Activated T-helper 2 cell treated with anti-CD3 and anti-CD28 coated beads, Interferon-gamma antibody, Interleukin-2, Interleukin-4, amounts not matched to agents 10 μg/mL and 5 μg/mL and 100 μg/mL, durations not matched to agents 14 hours and 24 hours and 36 hours (primary cell): Measurements from ENCODE around the gene GOLGB1. TPM values are rescaled to one million over a fixed set of nuclear protein-coding genes. Genes with fewer than 3 reads are reported as not detected.
"Not testable (repeated sequence)": the region's sequence is repeated elsewhere in the genome, so short reads cannot be mapped to it uniquely, and the experiment has no call there.

ENCODE experiments used
- DNase-seq: peaks from one replicate; pipeline ENCODE4 v3.0.0; 2021; ENCODE audit warnings: low spot score
- H3K27ac Mint-ChIP-seq: one replicate; pipeline ENCODE4 v1.8.0; 2021; ENCODE audit warnings: mixed read lengths
- H3K27me3 Mint-ChIP-seq: one replicate; pipeline ENCODE4 v1.8.0; 2021; ENCODE audit warnings: low read depth, mixed read lengths
- H3K36me3 Mint-ChIP-seq: one replicate; pipeline ENCODE4 v1.8.0; 2021; ENCODE audit warnings: low read depth, mixed read lengths
- H3K4me1 Mint-ChIP-seq: one replicate; pipeline ENCODE4 v1.8.0; 2021; ENCODE audit warnings: low read depth, mixed read lengths
- H3K4me3 Mint-ChIP-seq: one replicate; pipeline ENCODE4 v1.8.0; 2021; ENCODE audit warnings: low read depth, mild to moderate bottlenecking, moderate library complexity, mixed read lengths
- H3K9me3 Mint-ChIP-seq: one replicate; pipeline ENCODE4 v1.8.0; 2021; ENCODE audit warnings: mixed read lengths
- intact Hi-C: fragments of 100-400 bp; cut with micrococcal nuclease; formaldehyde crosslinking; loops from one replicate; pipeline ENCODE4 v1.15.1; 2023
- total RNA-seq: library from RNA; stranded (reverse); gene quantifications from 2 replicates; pipeline ENCODE4 v1.2.3, GENCODE V29; 2022

Gene GOLGB1
- 26.4 and 28.2 TPM in 2 replicates for total RNA-seq

- Mint-ChIP-seq H3K36me3 (no peaks in the 10 kb centered on the region), H3K4me3 (no peak within 1 kb of the TSS), H3K4me1 (peaks cover 7% of the 10 kb centered on the region), H3K27ac (no peak within 1 kb of the TSS), H3K9me3 (no peaks in the 10 kb centered on the region), H3K27me3 (peaks cover 15% of the 10 kb centered on the region)
- peak; percentile 91 for DNase-seq
- intact Hi-C loops: loop anchor here (1.0 to 10.0 kb wide), 7 partner anchors 14 to 765 kb away; partner anchors contain the start of genes EAF2, FAM162A, HCLS1 and IQCB1
Measured at GRCh38 chr3:121749276-121750086, at the start of gene GOLGB1. TSS of gene GOLGB1 (minus strand) at chr3:121749741. CDS start at chr3:121730971, 18,770 bp downstream.

- Mint-ChIP-seq H3K4me1 (peaks cover 20% of the 10 kb centered on the region), H3K27me3 (no peaks in the 10 kb centered on the region), H3K36me3 (peaks cover 49% of the 10 kb centered on the region), H3K9me3 (no peaks in the 10 kb centered on the region), H3K4me3 (no peak overlapping the region), H3K27ac (no peak overlapping the region)
- intact Hi-C loops: no loop called here
- no peak for DNase-seq
Measured at GRCh38 chr3:121796970-121797369, 47.4 kb upstream of the GOLGB1 start.

GRCh38 chr3:121794264-121794983 is 44.9 kb upstream of the GOLGB1 start:
- intact Hi-C loops: no loop called here
- Mint-ChIP-seq H3K36me3 (peaks cover 52% of the 10 kb centered on the region), H3K4me3 (no peak overlapping the region), H3K27ac (no peak overlapping the region), H3K27me3 (no peaks in the 10 kb centered on the region), H3K4me1 (peaks cover 8% of the 10 kb centered on the region), H3K9me3 (no peaks in the 10 kb centered on the region)
- DNase-seq: no peak

GRCh38 chr3:121793078-121793477 is 43.5 kb upstream of the GOLGB1 start:
- intact Hi-C loops: no loop called here
- Mint-ChIP-seq H3K36me3 (peaks cover 59% of the 10 kb centered on the region), H3K4me3 (no peak overlapping the region), H3K9me3 (no peaks in the 10 kb centered on the region), H3K27me3 (no peaks in the 10 kb centered on the region), H3K4me1 (peaks cover 8% of the 10 kb centered on the region), H3K27ac (peak overlapping the region; percentile 17)
- DNase-seq: no peak

GRCh38 chr3:121786485-121786884 is 36.9 kb upstream of the GOLGB1 start:
- Mint-ChIP-seq H3K27ac (no peak overlapping the region), H3K4me3 (no peak overlapping the region), H3K4me1 (no peaks in the 10 kb centered on the region), H3K9me3 (no peaks in the 10 kb centered on the region), H3K27me3 (no peaks in the 10 kb centered on the region), H3K36me3 (peaks cover 70% of the 10 kb centered on the region)
- no peak for DNase-seq
- intact Hi-C loops: no loop called here

- H3K9me3 Mint-ChIP-seq, H3K27ac Mint-ChIP-seq, H3K27me3 Mint-ChIP-seq, DNase-seq, H3K4me1 Mint-ChIP-seq, intact Hi-C loops, H3K4me3 Mint-ChIP-seq: not testable (repeated sequence)
- H3K36me3 Mint-ChIP-seq: peaks cover 75% of the 10 kb centered on the region
Measured at GRCh38 chr3:121782784-121783183, 33.2 kb upstream of the GOLGB1 start.

- intact Hi-C loops: no loop called here
- H3K36me3 Mint-ChIP-seq: peaks cover 72% of the 10 kb centered on the region
- DNase-seq: no peak
- H3K27ac Mint-ChIP-seq: no peak overlapping the region
- H3K4me3 Mint-ChIP-seq: no peak overlapping the region
- no peaks in the 10 kb centered on the region for H3K27me3 Mint-ChIP-seq
- H3K9me3 Mint-ChIP-seq: no peaks in the 10 kb centered on the region
- no peaks in the 10 kb centered on the region for H3K4me1 Mint-ChIP-seq
Measured at GRCh38 chr3:121781611-121782010, 32.1 kb upstream of the GOLGB1 start.

- intact Hi-C loops, H3K4me3 Mint-ChIP-seq, H3K9me3 Mint-ChIP-seq, H3K4me1 Mint-ChIP-seq, H3K27me3 Mint-ChIP-seq, H3K27ac Mint-ChIP-seq, DNase-seq: not testable (repeated sequence)
- peaks cover 80% of the 10 kb centered on the region for H3K36me3 Mint-ChIP-seq
Measured at GRCh38 chr3:121775095-121775494, 25.6 kb upstream of the GOLGB1 start.

- no peaks in the 10 kb centered on the region for H3K9me3 Mint-ChIP-seq
- no peaks in the 10 kb centered on the region for H3K4me1 Mint-ChIP-seq
- DNase-seq: no peak
- peaks cover 43% of the 10 kb centered on the region for H3K36me3 Mint-ChIP-seq
- no peak overlapping the region for H3K27ac Mint-ChIP-seq
- no peak overlapping the region for H3K4me3 Mint-ChIP-seq
- H3K27me3 Mint-ChIP-seq: peaks cover 7% of the 10 kb centered on the region
- intact Hi-C loops: no loop called here
Measured at GRCh38 chr3:121769246-121769645, 19.7 kb upstream of the GOLGB1 start.

- DNase-seq: no peak
- no peaks in the 10 kb centered on the region for H3K9me3 Mint-ChIP-seq
- peaks cover 35% of the 10 kb centered on the region for H3K36me3 Mint-ChIP-seq
- H3K27me3 Mint-ChIP-seq: peaks cover 7% of the 10 kb centered on the region
- H3K4me1 Mint-ChIP-seq: no peaks in the 10 kb centered on the region
- H3K27ac Mint-ChIP-seq: no peak overlapping the region
- intact Hi-C loops: no loop called here
- no peak overlapping the region for H3K4me3 Mint-ChIP-seq
Measured at GRCh38 chr3:121768452-121768851, 18.9 kb upstream of the GOLGB1 start.

GRCh38 chr3:121759541-121760202 is 10.1 kb upstream of the GOLGB1 start:
- Mint-ChIP-seq H3K27ac (no peak overlapping the region), H3K4me3 (no peak overlapping the region), H3K4me1 (no peaks in the 10 kb centered on the region), H3K36me3 (no peaks in the 10 kb centered on the region), H3K27me3 (peaks cover 25% of the 10 kb centered on the region), H3K9me3 (no peaks in the 10 kb centered on the region)
- intact Hi-C loops: no loop called here
- no peak for DNase-seq

GRCh38 chr3:121758727-121759450 is 9.3 kb upstream of the GOLGB1 start:
- H3K4me1 Mint-ChIP-seq: no peaks in the 10 kb centered on the region
- H3K27ac Mint-ChIP-seq: no peak overlapping the region
- intact Hi-C loops: no loop called here
- H3K9me3 Mint-ChIP-seq: no peaks in the 10 kb centered on the region
- H3K4me3 Mint-ChIP-seq: no peak overlapping the region
- no peak for DNase-seq
- no peaks in the 10 kb centered on the region for H3K36me3 Mint-ChIP-seq
- peaks cover 26% of the 10 kb centered on the region for H3K27me3 Mint-ChIP-seq
